GM19467 (cell line): Measurements from ENCODE around the gene PLA1A.

Experiments used
- ATAC-seq: cut with Tn5 transposase; IDR thresholded peaks from one replicate; pipeline ENCODE4 v1.9.1; 2021; ENCODE audit warnings: mild to moderate bottlenecking, moderate library complexity; ENCODE audit not compliant: unreplicated experiment

Gene PLA1A

DNA sequence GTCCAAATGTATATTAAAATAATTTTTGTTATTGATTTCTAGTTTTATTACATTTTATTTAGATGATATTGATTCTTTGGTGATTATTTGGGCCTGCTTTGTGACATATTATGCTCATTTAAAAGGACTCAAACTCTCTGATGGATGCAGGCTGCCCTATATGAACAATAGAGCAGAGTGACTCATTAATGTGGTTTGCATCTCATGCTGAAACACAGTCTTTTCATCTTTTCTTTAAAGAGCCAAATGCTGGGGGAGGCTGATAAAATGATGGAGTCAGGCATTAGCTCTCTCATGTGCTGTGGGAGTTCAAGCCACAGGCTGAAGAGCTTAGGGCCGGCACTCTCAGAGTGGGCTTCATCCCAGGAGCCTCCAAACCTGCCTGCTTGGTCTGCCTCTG lies 7.2 kb downstream of the PLA1A start:
- no peak for ATAC-seq

DNA sequence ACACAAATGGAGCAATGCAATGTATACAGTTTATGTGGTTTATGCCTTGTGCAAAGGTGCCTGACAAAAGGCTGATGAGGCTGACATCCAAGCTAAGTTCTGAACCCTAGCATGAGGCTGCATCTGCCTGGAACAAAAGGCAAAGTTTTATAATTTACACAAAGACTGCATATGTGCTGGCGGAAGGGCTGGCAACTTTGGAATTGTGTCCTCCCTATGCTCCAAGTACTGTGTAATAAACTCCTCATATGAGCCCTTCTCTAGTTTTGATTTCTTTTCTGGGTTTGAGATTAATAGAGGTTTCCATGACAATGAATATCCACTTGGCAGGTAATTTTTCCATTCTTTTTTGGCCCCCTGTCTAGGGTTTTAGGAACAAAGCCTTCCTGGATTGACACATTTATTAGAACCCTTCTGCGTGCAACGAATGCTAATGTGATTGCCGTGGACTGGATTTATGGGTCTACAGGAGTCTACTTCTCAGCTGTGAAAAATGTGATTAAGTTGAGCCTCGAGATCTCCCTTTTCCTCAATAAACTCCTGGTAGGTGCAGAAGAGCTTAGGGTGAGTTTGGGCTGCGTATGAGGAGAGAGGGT lies 10.8 kb downstream of the PLA1A start:
- no peak for ATAC-seq

DNA sequence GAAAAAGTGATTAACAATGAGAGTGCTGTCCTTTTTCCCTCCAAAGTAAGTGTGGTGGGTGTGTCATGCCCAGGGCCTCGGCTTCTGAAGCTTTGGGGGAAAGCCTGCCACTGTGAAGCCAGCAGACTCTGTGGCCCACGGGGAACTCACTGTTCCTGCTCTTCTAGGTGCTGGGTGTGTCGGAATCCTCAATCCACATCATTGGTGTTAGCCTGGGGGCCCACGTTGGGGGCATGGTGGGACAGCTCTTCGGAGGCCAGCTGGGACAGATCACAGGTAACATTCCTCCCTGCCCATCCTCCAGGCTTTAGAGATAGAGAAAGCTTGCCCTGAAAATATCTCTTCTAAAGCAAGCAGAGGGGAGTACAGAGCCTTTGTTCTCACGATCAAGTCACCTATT lies 11.6 kb downstream of the PLA1A start:
- no peak for ATAC-seq

DNA sequence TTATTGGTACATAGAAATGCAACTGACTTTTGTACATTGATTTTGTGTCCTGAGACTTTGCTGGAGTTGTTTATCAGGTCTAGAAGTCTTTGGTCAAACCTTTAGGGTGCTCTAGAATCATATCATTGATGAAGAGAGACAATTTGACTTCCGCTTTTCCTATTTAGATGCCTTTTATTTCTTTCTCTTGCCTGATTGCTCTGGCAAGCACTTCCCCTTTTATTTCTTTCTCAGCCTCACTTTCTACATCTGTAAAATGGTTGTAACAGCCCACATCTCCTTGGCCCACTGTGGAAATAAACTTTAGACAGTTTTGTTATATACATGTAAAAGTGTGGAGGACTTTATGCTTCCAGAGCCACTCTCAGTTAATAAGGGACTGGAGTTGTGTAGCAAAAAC lies 14.0 kb downstream of the PLA1A start:
- ATAC-seq = no peak

- ATAC-seq = no peak
Observed at GRCh38 chr3:119613201-119613600, 15.5 kb downstream of the PLA1A start.

GRCh38 chr3:119613872-119614271 lies 16.2 kb downstream of the PLA1A start:
- ATAC-seq = no peak

DNA sequence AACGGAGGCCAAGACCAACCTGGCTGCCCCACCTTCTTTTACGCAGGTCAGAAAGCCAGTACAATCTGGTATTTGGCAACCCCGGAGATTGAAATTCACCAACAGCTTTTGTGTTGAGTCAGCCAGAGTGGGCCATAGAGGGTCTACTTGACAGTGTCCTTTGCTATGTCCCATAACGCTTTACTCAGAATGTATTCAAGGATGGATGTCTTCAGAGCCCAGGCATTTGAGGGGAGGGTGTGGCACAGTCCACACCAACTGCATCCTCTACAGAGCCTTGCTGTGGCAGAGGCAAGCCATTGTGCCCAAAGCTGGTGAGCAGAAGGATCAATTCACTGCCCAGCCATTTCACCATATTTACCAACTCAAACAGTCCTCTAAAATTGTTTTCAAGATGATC lies 18.4 kb downstream of the PLA1A start:
- ATAC-seq = no peak

DNA sequence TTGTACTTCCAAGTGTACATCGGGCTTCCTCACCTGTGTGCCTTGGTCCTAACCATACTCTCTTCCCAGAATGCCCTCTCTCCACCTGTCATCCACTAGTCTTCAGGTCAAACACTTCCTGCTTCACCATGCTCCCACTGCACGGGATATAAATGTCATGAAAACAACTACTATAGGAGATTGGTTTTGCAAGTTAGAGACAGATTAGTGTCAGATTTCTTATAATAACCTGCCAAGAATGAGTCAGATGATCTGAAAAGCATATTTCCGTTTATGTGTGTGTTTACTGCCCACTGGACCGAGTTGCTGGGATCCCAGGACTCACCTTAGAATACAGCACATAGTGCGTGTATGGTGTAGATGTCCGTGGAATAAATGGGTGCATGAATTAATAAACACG lies 21.4 kb downstream of the PLA1A start:
- ATAC-seq = no peak

GRCh38 chr3:119620899-119621298 lies 23.2 kb downstream of the PLA1A start:
- ATAC-seq = no peak

GRCh38 chr3:119624002-119624720 lies 26.5 kb downstream of the PLA1A start:
- no peak for ATAC-seq

DNA sequence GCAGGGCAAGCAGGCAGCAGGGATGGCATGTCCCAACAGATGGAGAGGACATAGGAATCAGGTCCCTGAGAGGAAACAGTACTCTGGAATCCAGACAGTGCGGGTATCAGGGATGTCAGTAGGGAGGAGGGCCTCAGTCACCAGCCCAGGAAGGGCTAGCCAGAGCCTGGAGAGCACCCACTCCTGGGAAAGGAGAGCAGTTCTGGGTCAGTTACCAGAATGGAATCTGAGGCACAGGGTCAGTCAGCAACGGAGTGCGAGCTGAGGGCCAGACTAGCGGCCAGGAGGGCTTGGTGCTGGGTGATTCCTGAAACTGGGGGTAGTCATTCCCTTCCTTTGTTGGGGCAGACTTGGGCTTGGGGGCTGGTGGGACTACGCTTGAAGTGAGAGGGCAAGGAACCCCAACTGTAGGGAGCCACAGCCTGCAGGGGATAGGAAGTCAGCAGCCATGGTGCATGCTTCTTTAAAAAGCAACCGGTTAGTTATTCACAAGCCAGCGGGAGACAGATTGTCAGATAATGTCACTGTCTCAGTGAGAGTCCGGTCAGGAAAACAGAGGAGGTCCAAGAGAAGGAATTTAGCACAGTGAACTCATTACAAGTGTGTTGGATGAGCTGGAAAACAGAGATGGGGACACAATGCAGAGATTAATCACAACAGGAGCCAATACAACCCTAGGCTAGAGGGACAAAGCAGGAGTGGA lies 27.9 kb downstream of the PLA1A start:
- ATAC-seq = no peak

DNA sequence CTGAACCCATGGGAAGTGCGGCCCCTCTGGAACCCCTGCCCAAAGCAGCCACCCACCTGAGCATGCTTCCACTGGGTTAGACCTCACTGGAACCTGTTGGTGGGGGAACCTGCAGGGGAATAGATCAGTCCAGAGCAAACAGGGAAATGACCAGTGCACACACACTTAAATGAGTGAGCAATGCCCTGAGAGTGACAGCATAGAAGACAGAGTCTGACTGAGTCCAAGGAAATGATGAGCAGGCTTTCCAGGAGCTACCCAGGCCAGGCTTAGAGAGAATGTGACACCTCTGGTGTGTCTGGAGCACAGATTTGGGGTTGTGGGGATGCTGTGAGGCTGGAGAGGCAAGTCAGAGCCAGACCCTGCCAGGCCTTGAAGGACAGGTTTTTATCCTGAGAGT lies 28.5 kb downstream of the PLA1A start:
- no peak for ATAC-seq

DNA sequence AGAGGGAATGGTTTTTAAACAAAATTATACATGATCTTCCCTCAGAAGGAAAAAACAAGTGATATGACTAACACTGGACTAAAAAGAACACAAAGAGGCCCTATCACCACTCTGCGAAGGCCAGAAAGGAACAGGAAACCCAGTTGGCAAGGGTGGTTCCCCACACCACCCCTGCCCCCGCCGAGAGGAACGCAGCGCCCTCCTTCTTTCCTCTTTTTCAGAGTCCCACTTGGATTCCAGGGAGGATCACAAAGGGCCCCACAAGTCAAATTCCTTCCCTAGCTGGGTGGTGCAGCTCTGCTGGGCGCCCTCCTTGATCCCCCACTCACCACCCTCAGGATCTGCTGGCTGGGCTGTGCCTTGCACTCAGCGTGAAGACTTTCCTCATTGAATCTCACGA lies 29.8 kb downstream of the PLA1A start:
- no peak for ATAC-seq

GRCh38 chr3:119628390-119628789 lies 30.7 kb downstream of the PLA1A start:
- peak; percentile 65 for ATAC-seq

DNA sequence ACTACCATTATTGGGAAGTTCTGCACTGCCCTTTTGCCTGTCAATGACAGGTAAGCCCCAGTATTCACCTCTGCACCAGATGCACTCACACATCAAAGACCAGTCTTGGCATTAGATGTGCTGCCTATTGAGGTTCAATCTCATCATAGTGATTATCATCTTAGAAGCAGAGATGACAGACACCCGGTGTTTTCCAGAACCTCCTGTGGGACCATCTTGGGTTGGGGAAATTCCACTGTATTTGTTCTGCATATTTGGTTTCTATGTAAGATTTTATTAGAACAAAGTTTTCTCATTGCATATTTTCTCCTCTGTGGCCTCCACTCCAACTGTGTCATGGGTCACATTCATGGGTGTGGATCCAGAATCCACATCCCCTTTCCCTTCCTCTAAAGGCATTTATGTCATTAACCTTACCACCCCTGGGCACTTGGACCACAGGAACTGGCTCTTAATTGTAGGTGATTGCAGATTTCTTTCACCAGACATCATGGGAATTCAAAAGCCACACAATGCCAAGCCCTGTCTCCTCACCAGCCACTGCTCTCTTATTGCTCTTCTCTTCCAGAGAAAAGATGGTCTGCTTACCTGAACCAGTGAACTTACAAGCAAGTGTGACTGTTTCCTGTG lies 31.2 kb downstream of the PLA1A start:
- peak; percentile 32 for ATAC-seq

GRCh38 chr3:119630128-119630879 lies 32.6 kb downstream of the PLA1A start:
- ATAC-seq = no peak

DNA sequence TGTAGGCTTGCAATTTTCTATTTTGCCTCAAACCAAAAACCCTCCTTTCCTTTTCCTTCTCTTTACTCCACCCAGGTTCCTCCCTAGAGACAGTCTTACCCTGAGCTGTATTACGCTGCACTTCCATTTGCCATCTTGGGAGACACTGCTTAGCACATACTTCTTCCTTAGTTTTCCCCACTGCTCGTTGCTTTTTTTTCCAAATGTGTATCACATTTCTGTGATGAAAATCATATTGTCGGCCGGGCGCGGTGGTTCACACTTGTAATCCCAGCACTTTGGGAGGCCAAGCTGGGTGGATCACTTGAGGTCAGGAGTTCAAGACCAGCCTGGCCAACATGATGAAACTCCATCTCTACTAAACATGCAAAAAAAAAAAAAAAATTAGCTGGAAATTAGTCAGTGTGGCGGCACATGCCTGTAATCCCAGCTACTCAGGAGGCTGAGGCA lies 33.2 kb downstream of the PLA1A start:
- no peak for ATAC-seq

DNA sequence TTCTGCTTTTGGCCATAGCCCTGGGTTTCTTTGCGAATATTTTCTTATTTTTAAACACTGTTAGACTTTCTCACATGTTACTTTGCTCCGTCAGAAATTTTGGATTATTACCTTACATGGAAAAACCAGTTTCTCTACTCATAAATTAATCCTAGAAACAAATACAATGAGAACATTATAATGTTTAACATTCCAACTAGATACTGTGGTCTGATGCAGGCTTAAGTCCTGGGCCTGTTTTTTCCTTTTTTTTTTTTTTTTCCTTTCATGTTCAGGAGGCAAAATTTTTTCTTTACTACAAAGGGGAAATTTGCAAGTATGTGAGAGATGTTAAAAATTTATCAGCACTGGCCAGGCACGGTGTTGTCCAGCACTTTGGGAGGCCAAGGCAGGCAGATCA lies 33.8 kb downstream of the PLA1A start:
- ATAC-seq = no peak

GRCh38 chr3:119632216-119632615 lies 34.5 kb downstream of the PLA1A start:
- ATAC-seq = no peak

- no peak for ATAC-seq
Observed at GRCh38 chr3:119632829-119633228, 35.1 kb downstream of the PLA1A start.

DNA sequence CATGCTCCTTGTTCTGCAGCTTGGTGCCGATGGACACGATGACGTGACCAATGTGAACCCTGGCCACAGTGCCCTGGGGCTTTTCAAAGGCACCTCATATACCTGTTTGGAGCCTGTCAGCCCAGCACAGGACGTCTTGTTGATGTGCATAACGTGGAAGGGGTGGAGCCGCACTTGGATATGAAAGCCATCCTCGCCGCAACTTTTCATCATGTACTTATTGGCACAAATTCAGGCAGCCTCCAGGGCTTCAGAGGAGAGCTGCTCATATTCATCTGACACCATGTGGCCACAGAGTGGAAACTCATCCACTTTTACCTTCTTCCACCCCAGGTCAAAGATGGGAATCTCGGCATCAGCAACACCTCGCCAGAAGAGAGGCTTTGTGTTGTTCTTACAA lies 38.0 kb downstream of the PLA1A start:
- no peak for ATAC-seq
